ENCODE measurements around the gene VMO1. TPM values are rescaled to one million over a fixed set of nuclear protein-coding genes. Genes with fewer than 3 reads are reported as not detected.

VMO1 gene
- total and polyA plus RNA-seq, 2 donors (not counting 3 experiments of a cell fraction or from before 2014, with no cell fraction given): 0.23 TPM; not detected in 1

DNA sequence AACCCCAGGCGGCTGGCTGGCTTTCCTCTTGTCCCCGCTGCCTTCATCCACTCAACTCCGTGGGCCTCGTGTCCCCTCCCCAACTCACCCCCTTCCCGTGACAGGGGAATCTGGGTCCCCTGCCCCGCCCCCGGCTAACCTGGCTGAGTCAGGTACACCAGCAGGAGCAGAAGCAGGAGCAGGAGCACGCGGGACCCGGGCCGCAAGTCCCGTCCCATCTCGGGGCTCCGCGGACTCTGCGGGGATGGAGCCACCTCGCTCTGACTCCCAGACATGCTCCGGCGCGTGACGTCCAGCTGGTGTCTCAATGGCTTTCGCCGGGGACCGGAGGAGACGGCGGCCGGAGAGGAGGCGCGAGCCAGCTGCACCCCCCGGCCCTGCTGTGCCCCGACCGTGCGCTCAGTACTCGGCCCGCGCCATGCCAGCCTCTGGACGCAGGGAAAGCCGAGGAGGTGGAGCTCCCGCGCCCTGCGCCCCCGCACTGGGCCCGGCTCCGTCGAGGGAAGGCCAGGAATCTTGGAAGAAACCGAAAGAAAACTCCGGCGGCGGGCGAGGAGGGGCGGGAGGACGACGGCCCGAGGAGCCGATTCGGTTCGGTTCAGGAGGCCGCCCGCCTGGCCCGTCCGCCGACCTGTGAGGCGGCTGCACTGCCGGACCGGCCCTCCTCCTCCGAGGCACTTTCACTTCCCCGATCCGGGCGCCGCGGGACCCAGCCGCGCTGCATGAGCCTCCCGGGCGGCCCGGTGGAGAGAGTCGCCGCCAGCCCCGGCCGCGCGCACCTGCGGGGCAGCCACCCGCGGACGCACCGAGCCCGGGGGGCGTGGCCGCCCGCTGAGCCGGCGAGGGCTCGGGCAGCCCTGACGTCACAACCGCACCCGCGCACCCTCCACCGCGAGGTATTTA is 46.8 kb downstream of the VMO1 start, which contains the start of the genes CXCL16 and ZMYND15:
TSS of gene CXCL16 (minus strand) at position 807 of the 903 bp plus-strand sequence. CDS start at position 218, 589 bp downstream.
TSS of gene ZMYND15 (plus strand) at position 712 of the 903 bp plus-strand sequence. CDS start 716 bp downstream, outside the sequence.
- peaks cover 13% of the 10 kb centered on the region for H3K4me1 ChIP-seq (ENCODE audit: control insufficient read depth, extremely low read depth, insufficient read depth, low read length)
- dilution Hi-C loops (cut with MboI; ENCODE audit: extremely low pct_ligation_motif_present, low sequenced_read_pairs): no loop called here
- no peaks in the 10 kb centered on the region for H4K20me1 ChIP-seq (replicated peaks; ENCODE audit: control insufficient read depth, extremely low read depth, insufficient read depth, low read length)
- intact Hi-C loops (cut with micrococcal nuclease): loop anchor here (1.0 kb wide), 1 partner anchor 8 kb away; the partner anchor contains the start of gene MED11
- no peak within 1 kb of the TSS for H3K27ac ChIP-seq (ENCODE audit: insufficient read depth, low read depth, low read length)
- H3K27me3 ChIP-seq (ENCODE audit: control insufficient read depth in 2 of 2, insufficient read depth in 2 of 2, low read length in 2 of 2): peaks cover 9 to 11% of the 10 kb centered on the region in 2 experiments
- H3K9me3 ChIP-seq (replicated peaks; ENCODE audit: control insufficient read depth, insufficient read depth, low read length): no peaks in the 10 kb centered on the region
- peak within 1 kb of the TSS; percentile 71 for H2AFZ ChIP-seq (ENCODE audit: low read depth, low read length)
- DNase-seq (ENCODE audit: low read depth, low spot score) (peak; percentile 49), FAIRE-seq (peak; percentile 62)
- no peaks in the 10 kb centered on the region for H3K36me3 ChIP-seq (ENCODE audit: control insufficient read depth in 2 of 2, extremely low read depth in 1 of 2, insufficient read depth in 2 of 2, low read length in 2 of 2)
- no peak within 1 kb of the TSS for H3K9ac ChIP-seq (replicated peaks; ENCODE audit: extremely low read depth, insufficient read depth, low read length)
- CTCF ChIA-PET: interaction anchor here (0.6 to 2.0 kb wide), 4 partner anchors 29 to 164 kb away, joined by 3 to 6 read pairs (median 4); partner anchors contain the start of genes ARRB2 and CHRNE
- H3K4me2 ChIP-seq (ENCODE audit: insufficient read depth, low read length): peak within 1 kb of the TSS; percentile 66
- POLR2A ChIA-PET: no interaction called here
- TF ChIP-seq POLR2AphosphoS5 (IDR thresholded peaks at IDR 0.05; ENCODE audit: insufficient read depth, low read depth, low read length): no peak
- TF ChIP-seq, protein P1, sequence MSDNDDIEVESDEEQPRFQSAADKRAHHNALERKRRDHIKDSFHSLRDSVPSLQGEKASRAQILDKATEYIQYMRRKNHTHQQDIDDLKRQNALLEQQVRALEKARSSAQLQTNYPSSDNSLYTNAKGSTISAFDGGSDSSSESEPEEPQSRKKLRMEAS (IDR thresholded peaks at IDR 0.05; ENCODE audit: insufficient read depth, insufficient read length): no peak
- TF ChIP-seq EZH2 (IDR thresholded peaks at IDR 0.05; ENCODE audit: borderline replicate concordance, low read depth, low read length, severe bottlenecking): peak; percentile 23
- H3K4me3 ChIP-seq (replicated peaks in 1 of 3; ENCODE audit: insufficient read depth in 1 of 3, low read depth in 1 of 3, low read length in 3 of 3): peak within 1 kb of the TSS; percentile 31 to 53 (median 47)
- H3K9me1 ChIP-seq (replicated peaks; ENCODE audit: control insufficient read depth, extremely low read depth, insufficient read depth, low read length): no peaks in the 10 kb centered on the region
- no TSS peak for BruUV-seq (replicated peaks)
- H3K79me2 ChIP-seq (ENCODE audit: control insufficient read depth, insufficient read depth, low read length): no peaks in the 10 kb centered on the region
